ENCODE results near the gene IMMP2L.

GRCh38 chr7:111401516-111401915 lies 160.8 kb downstream of the IMMP2L start:
- no peak for TF ChIP-seq CTCF (conservative IDR thresholded peaks at IDR 0.05; ENCODE audit: low read depth, low read length)
- no peak for TF ChIP-seq EZH2phosphoT487 (IDR thresholded peaks at IDR 0.05; ENCODE audit: borderline replicate concordance, low read length)
- TF ChIP-seq EZH2 (IDR thresholded peaks at IDR 0.05; ENCODE audit: low read length, unreplicated experiment) = no peak
